Uterus (tissue), 2 donors: ENCODE data around the gene DNAJC21.

Experiments
- POLR2A ChIP-seq, 2 donors: fragments of 450-650 bp; IDR thresholded peaks; one replicate each; pipeline ENCODE4 v1.6.1; 2016; ENCODE audit warnings: antibody characterized with exemption in 2 of 2, mild to moderate bottlenecking in 1 of 2, moderate library complexity in 1 of 2
- TF ChIP-seq, protein P1 (sequence below), 4 experiments: fragments of 200-600 bp in 2 of 4; fragments of 450-650 bp in 2 of 4; sonication (generic) in 2 of 4; IDR thresholded peaks; one replicate each; pipeline ENCODE4 v1.5.1; 2016 to 2019; ENCODE audit warnings: antibody characterized with exemption in 4 of 4, mild to moderate bottlenecking in 2 of 4, moderate library complexity in 1 of 4

DNA sequence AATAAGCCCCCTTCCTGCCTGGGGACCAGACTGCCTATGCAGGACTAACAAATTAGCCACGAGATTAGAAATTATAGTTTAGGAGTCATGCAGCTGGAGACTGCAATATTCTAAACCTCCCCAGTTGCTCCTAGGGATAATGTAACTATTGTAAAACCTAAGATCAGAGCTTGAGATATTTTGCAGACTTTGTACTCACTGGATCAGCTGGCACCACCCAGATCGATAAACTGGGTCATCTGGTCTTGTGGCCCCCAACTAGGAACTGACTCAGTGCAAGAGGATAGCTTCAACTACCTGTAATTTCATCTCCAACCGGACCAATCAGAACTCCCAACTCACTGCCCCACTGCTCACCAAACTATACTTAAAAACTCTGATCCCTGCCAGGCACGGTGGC lies 38.2 kb downstream of the DNAJC21 start:
- TF ChIP-seq, protein P1, sequence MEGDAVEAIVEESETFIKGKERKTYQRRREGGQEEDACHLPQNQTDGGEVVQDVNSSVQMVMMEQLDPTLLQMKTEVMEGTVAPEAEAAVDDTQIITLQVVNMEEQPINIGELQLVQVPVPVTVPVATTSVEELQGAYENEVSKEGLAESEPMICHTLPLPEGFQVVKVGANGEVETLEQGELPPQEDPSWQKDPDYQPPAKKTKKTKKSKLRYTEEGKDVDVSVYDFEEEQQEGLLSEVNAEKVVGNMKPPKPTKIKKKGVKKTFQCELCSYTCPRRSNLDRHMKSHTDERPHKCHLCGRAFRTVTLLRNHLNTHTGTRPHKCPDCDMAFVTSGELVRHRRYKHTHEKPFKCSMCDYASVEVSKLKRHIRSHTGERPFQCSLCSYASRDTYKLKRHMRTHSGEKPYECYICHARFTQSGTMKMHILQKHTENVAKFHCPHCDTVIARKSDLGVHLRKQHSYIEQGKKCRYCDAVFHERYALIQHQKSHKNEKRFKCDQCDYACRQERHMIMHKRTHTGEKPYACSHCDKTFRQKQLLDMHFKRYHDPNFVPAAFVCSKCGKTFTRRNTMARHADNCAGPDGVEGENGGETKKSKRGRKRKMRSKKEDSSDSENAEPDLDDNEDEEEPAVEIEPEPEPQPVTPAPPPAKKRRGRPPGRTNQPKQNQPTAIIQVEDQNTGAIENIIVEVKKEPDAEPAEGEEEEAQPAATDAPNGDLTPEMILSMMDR (IDR thresholded peaks at IDR 0.05): no peak
- TF ChIP-seq POLR2A (IDR thresholded peaks at IDR 0.05): no peak
